GM19328 (cell line): ENCODE data around the gene GFOD2.

Source experiments
- ATAC-seq: cut with Tn5 transposase; IDR thresholded peaks from one replicate; pipeline ENCODE4 v1.9.1; 2021; ENCODE audit warnings: mild to moderate bottlenecking, moderate library complexity; ENCODE audit not compliant: unreplicated experiment

GFOD2 gene

DNA sequence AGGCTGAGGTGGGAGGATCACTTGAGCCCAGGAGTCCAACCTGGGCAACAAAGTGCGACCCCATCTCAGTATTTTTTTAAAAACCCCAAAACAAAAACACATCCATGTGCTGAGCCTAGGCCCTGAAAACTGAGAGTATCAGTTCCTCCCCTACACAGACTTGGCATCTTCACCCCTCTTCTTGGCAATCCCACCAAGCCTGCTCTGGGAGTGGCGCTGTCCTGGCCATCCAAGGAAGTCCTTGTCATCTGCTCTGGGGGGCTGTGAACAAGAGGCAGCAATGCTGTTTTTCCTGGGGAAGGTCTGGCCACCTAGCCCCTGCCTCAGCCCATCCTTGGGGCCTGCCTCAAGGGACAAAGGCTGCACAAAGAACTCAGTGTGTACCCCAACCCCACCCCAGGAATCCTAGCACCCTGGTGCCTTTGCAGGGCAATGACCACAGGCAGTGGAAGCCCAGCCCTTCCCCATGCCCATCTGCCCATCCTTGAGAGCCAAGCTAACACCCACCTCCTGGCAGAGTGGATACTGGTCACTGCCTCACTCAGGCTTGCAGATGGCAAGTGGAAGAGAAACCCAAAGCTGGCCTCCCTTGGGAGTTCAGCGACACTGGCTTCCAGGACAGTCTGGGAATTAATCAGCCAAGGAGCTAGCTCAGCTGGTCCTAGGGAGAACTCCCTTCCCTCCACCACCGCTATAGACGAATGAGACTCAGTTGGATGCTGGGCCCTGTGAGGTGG lies 14.8 kb upstream of the GFOD2 start:
- no peak for ATAC-seq

DNA sequence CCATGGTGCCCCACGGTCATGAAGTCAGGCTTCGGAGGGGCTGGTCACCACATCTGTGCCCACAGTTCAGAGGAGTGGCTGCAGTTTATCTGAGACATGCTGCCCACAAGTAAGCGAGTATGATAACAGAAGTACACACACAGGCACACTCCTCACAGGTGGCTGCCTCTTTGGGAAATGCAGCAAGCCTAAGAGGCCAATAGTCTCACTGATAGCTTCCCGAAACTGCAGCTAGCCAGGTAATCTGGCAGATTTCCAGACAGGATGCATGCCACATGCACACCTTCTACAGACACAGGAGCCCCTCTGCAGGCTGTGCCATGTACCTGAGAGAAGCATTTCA lies 12.6 kb upstream of the GFOD2 start:
- no peak for ATAC-seq

DNA sequence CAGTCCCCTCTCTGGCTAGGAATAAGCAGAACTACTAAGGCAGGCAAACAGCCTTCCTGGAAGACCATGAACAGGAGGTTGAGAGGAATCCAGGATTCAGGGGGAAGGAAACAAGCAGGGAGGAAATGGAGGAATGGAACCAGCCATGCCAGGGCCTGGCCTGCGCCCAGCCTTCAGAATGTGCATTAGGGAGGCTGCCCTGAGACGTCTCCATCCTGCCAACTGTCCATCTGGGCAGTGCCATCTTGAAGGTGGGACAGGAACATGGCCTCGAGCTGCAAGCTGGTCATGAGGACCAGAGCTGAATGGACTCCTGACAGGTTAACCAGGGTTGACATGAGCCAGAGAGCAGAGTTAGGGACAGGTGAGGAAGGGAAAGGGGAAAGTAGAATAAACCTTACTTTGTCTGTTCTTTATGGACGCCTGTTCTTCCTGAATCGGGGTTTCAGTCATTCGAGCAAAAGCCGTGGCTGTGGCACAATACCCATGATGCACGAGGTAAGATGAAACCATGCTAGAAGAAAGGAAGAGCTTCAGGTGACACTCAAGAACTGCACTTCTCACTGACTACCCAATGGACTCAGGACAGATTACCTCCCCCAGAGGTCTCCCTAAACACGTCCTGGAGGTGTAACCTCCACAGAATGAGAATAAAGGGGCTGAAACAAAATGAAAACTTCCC lies 12.1 kb upstream of the GFOD2 start:
- ATAC-seq, result no peak

- no peak for ATAC-seq
Measured at GRCh38 chr16:67730326-67730725, 11.2 kb upstream of the GFOD2 start.

- ATAC-seq, result no peak
Measured at GRCh38 chr16:67729636-67730248, 10.6 kb upstream of the GFOD2 start.

DNA sequence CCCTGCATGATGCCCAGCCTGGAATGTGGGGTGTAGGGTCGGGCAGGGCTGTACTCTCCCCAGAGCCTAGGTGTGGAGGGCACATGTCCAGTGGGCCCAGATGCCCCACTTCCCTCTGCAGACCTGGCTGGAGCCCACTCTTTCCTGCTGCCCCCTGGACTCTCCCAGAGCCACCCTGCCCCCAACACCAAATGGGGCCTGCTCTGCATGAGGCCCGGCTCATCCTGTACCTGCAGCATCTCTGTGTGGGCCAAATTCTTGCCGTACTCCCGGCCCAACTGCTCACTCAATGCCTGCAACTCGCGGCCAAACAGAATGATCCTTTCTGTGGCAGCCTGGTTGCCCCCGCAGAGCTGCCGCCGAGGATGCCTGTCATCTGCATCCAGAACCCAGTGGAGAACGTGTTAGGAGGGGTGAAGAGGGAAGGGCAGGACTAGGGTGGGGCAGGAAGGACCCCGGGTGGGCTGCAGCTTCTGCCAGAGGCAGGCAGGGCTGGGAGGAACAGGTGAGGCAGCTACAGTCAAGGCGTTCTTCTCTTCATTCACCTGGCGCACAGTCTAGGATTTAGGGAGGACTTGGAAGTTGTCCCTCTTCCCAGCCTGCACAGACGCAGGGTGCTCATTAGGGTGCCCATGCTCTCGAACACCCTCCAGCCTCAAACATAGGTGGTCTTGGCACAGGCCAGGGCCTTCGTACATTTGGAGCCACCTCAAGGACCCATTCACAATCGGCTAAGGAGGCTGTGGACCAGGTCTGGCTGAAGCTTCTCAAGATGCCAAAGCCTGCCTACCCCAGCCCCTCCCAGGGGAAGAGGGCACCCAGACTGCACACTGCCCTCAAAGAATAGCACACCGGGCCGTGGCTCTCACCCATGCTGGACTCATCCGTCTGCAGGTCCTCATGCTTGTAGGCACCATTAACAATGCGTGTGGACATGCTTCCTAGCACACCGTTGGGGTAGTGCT lies 8.7 kb upstream of the GFOD2 start:
- no peak for ATAC-seq

DNA sequence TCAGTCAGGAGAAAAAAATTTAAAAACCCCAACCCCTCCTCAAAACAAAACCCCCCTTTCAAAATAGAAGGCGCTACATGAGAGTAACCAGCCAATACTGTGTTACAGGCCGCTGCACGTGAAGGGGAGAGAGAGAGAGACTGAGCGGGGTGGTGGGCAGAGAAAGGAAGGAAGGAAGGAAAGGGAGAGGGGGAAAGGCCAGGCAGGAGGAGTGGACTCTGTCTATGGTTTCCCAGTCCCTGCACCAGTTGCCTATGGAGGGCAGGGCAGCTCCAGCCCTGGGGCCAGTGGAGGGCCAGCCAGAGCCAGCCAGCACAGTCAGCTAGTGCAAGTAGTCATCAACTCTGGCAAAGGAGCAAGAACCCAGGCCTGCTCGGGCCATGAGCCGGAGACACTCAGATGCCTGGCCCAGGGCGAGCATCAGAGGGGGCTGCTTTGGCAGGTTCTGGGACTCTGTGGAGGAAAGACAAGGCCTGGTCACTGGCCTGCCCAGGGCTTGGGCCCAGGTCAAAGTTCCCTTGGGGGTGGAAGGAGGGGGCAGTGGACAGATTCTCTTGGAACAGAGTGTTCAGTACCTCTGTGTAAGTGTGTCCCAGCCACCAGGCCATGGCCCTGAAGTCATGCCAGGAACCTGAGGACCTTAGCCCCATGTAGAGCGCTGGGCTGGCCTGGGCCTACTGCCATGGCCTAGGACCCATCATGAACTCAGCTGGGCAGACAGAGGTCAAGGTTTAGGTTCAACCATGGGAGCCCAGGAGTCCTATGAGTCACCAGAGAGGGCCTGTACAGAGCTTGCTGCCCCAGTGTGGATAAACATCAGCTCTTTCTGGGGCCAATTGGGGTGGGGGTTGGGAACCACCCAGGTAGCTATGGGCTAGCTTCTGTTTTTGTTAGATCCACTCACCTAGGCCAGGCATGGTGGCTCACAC lies 7.3 kb upstream of the GFOD2 start:
- no peak for ATAC-seq

DNA sequence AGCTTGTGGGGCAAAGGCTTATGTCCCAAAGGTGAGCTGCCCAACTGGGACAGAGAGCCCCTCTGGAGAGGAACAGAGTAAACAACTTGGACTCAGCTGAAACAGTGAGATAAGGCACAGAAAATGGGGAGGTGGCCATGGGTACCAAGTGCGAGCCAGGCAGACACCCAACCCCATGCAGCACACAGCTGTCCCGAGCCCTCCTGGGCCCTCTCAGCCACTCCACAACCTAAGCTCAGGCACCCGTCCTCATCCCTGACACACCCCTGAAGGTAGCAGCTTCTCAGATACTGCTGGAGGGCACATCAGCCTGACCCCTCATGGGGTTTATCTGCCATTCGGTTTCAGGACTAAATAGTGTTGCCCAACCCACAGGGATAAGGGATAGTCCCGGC lies 4.8 kb upstream of the GFOD2 start:
- ATAC-seq, result no peak

- ATAC-seq, result no peak
Measured at GRCh38 chr16:67723151-67723910, 4.2 kb upstream of the GFOD2 start.

DNA sequence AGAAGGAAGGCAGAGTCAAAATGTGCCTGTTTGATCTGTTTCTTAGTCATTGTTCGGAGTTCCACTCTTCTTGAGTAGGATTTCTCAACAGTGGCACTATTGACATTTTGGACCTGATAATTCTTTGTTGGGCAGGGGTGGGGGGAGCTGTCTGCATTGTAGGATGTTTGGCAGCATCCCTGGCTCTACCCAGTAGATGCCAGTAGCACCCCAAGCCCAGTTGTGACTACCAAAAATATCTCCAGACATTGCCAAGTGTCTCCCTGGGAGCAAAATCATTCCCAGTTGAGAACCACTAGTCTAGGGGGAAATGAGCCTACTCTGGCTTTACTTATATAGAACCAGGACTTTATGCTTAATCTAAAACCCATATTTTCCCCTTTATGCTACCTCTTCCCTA lies 1.1 kb upstream of the GFOD2 start:
- ATAC-seq, result no peak

- ATAC-seq, result no peak
Measured at GRCh38 chr16:67719778-67720144, 645 bp upstream of the GFOD2 start.

DNA sequence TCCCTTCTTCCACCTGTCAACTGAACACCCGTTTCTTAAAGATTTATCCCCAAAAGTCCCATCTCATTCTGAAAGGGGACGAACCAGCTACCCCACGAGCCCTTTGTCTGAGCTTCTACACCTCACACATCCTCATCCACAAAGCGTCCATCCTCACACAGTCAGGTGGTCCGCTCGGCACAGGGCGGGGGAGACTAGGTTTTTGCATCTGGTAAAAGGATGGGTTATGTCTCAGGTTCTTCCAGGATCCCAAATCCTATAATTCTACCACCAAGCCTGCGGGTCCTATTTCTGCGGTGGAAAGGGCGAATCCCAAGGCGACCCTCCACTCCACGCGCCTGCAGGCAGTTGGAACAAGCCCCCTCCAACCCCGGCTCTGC lies 458 bp downstream of the GFOD2 start:
- ATAC-seq, result no peak

DNA sequence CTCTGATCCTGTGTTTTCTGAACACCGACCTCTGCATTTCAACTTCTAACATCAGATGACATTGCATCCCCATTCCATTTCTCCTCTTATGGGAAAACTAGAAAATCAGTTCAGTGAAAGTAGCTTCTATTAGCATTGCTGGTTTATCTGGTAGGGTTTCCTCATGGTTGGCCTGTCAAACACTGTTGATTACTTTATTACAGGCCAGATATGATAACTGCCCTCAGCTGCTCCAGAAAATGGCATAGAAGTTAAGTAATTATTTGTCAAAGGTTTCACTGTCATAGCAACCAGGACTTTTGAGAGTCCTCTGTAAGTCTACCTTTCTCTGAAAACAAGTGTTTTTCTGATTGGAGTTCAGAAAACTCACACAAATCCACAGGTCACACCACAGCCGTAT lies 3.0 kb downstream of the GFOD2 start:
- ATAC-seq, result no peak

DNA sequence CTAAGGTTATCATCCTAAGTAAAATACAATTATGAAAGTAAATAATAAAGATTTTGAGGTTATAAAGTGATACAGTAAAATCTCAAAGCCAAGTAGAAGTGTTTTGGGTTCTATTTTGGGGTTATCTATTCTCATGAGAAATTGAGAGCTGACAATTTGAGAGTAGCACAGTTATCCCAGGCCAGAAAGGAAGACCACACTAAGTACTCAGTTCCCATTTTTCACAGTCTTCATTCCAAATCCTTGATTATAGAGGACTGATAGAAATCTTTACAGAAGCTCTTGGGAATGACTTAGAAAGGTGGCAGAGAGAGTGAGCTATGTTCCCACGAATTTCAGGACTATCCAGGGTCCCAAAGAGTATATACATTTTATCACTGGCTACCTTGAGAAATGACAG lies 4.6 kb downstream of the GFOD2 start:
- ATAC-seq, result no peak

DNA sequence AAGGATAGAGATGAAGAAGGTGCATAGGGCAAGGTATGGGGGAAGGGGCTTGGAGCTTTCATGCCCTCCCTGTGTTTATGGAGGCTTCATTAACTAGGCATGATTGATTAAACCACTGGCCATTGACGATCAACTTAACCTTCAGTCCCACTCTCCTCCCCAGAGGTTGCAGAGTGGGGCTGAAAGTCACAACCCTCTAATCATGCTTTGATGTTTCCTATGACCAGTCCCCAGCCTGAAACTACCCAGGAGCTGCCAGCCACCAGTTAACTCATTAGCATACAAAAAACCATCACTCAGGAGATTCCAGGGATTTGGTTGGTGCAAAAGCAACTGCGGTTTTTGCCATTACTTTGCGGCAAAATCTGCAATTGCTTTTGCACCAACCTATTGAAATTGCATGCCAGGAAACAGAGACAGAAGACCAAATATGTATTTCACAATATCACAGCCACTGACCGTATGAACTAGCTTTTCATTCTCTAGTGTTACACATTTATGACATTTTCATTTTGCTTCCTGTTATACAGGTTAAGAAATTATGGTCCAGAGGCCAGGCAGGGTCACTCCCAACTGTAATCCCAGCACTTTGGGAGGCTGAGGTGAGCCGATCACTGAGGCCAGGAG lies 5.4 kb downstream of the GFOD2 start:
- no peak for ATAC-seq

- ATAC-seq, result no peak
Measured at GRCh38 chr16:67710607-67711006, 8.5 kb downstream of the GFOD2 start.

GRCh38 chr16:67709050-67709449 lies 10.1 kb downstream of the GFOD2 start:
- no peak for ATAC-seq

- no peak for ATAC-seq
Measured at GRCh38 chr16:67708368-67708771, 10.7 kb downstream of the GFOD2 start.

- ATAC-seq, result no peak
Measured at GRCh38 chr16:67707790-67708189, 11.3 kb downstream of the GFOD2 start.
